Measurements from ENCODE around the gene DAB2.

DAB2 gene

GRCh38 chr5:39370555-39371366 is 54.0 kb downstream of the DAB2 start:
- Histone ChIP-seq H3K27ac (ENCODE audit: low read depth, low read length) (no peak overlapping the region), H3K4me1 (ENCODE audit: control insufficient read depth in 1 of 2, insufficient read depth in 2 of 2, low read length in 2 of 2) (no peaks in the 10 kb centered on the region), H3K27me3 (ENCODE audit: control insufficient read depth in 1 of 2, insufficient read depth in 2 of 2, low read length in 2 of 2) (no peaks in the 10 kb centered on the region), H3K36me3 (ENCODE audit: control insufficient read depth in 1 of 2, insufficient read depth in 2 of 2, low read length in 2 of 2) (peaks cover 0 to 6% of the 10 kb centered on the region in 2 donors), H3K9ac (ENCODE audit: low read depth in 1 of 2, low read length in 2 of 2) (no peak overlapping the region), H3K9me3 (ENCODE audit: control insufficient read depth in 1 of 2, low read length in 2 of 2) (no peaks in the 10 kb centered on the region), H3K4me3 (ENCODE audit: low read depth in 1 of 2, low read length in 2 of 2) (no peak overlapping the region)

- no peaks in the 10 kb centered on the region for H3K27me3 ChIP-seq (ENCODE audit: control insufficient read depth in 1 of 2, insufficient read depth in 2 of 2, low read length in 2 of 2)
- no peak overlapping the region for H3K4me3 ChIP-seq (ENCODE audit: low read depth in 1 of 2, low read length in 2 of 2)
- no peaks in the 10 kb centered on the region for H3K4me1 ChIP-seq (ENCODE audit: control insufficient read depth in 1 of 2, insufficient read depth in 2 of 2, low read length in 2 of 2)
- H3K9me3 ChIP-seq (ENCODE audit: control insufficient read depth in 1 of 2, low read length in 2 of 2), result no peaks in the 10 kb centered on the region
- H3K27ac ChIP-seq (ENCODE audit: low read depth, low read length), result no peak overlapping the region
- no peak overlapping the region for H3K9ac ChIP-seq (ENCODE audit: low read depth in 1 of 2, low read length in 2 of 2)
- H3K36me3 ChIP-seq (ENCODE audit: control insufficient read depth in 1 of 2, insufficient read depth in 2 of 2, low read length in 2 of 2), result peaks cover 0 to 6% of the 10 kb centered on the region in 2 donors
Measured at GRCh38 chr5:39369123-39369815, 55.5 kb downstream of the DAB2 start.

GRCh38 chr5:39368116-39368515 is 56.7 kb downstream of the DAB2 start:
- no peaks in the 10 kb centered on the region for H3K9me3 ChIP-seq (ENCODE audit: control insufficient read depth in 1 of 2, low read length in 2 of 2)
- no peak overlapping the region for H3K9ac ChIP-seq (ENCODE audit: low read depth in 1 of 2, low read length in 2 of 2)
- H3K27me3 ChIP-seq (ENCODE audit: control insufficient read depth in 1 of 2, insufficient read depth in 2 of 2, low read length in 2 of 2), result no peaks in the 10 kb centered on the region
- peaks cover 0 to 6% of the 10 kb centered on the region in 2 donors for H3K36me3 ChIP-seq (ENCODE audit: control insufficient read depth in 1 of 2, insufficient read depth in 2 of 2, low read length in 2 of 2)
- H3K27ac ChIP-seq (ENCODE audit: low read depth, low read length), result no peak overlapping the region
- H3K4me3 ChIP-seq (ENCODE audit: low read depth in 1 of 2, low read length in 2 of 2), result no peak overlapping the region
- H3K4me1 ChIP-seq (ENCODE audit: control insufficient read depth in 1 of 2, insufficient read depth in 2 of 2, low read length in 2 of 2), result no peaks in the 10 kb centered on the region

- Histone ChIP-seq H3K4me3 (ENCODE audit: low read depth in 1 of 2, low read length in 2 of 2) (no peak overlapping the region), H3K9ac (ENCODE audit: low read depth in 1 of 2, low read length in 2 of 2) (no peak overlapping the region), H3K9me3 (ENCODE audit: control insufficient read depth in 1 of 2, low read length in 2 of 2) (no peaks in the 10 kb centered on the region), H3K27ac (ENCODE audit: low read depth, low read length) (no peak overlapping the region), H3K36me3 (ENCODE audit: control insufficient read depth in 1 of 2, insufficient read depth in 2 of 2, low read length in 2 of 2) (peaks cover 0 to 6% of the 10 kb centered on the region in 2 donors), H3K27me3 (ENCODE audit: control insufficient read depth in 1 of 2, insufficient read depth in 2 of 2, low read length in 2 of 2) (no peaks in the 10 kb centered on the region), H3K4me1 (ENCODE audit: control insufficient read depth in 1 of 2, insufficient read depth in 2 of 2, low read length in 2 of 2) (no peaks in the 10 kb centered on the region)
Measured at GRCh38 chr5:39367711-39368110, 57.1 kb downstream of the DAB2 start.

- H3K27me3 ChIP-seq (ENCODE audit: control insufficient read depth in 1 of 2, insufficient read depth in 2 of 2, low read length in 2 of 2), result no peaks in the 10 kb centered on the region
Measured at GRCh38 chr5:39364367-39364766, 60.4 kb downstream of the DAB2 start, which contains the start of gene C9. C9 (minus strand) TSS chr5:39364495; CDS start chr5:39364464, 31 bp downstream.

GRCh38 chr5:39363217-39363616 is 61.6 kb downstream of the DAB2 start:
- Histone ChIP-seq H3K4me1 (ENCODE audit: control insufficient read depth in 1 of 2, insufficient read depth in 2 of 2, low read length in 2 of 2) (no peaks in the 10 kb centered on the region), H3K9ac (ENCODE audit: low read depth in 1 of 2, low read length in 2 of 2) (no peak overlapping the region), H3K27ac (ENCODE audit: low read depth, low read length) (no peak overlapping the region), H3K36me3 (ENCODE audit: control insufficient read depth in 1 of 2, insufficient read depth in 2 of 2, low read length in 2 of 2) (no peaks in the 10 kb centered on the region), H3K9me3 (ENCODE audit: control insufficient read depth in 1 of 2, low read length in 2 of 2) (no peaks in the 10 kb centered on the region), H3K27me3 (ENCODE audit: control insufficient read depth in 1 of 2, insufficient read depth in 2 of 2, low read length in 2 of 2) (no peaks in the 10 kb centered on the region), H3K4me3 (ENCODE audit: low read depth in 1 of 2, low read length in 2 of 2) (no peak overlapping the region)

More at GRCh38 chr5:39364367-39364766, 60.4 kb downstream of the DAB2 start, which contains the start of gene C9:
- H3K27ac ChIP-seq (ENCODE audit: low read depth, low read length), result no peak within 1 kb of the TSS
- H3K36me3 ChIP-seq (ENCODE audit: control insufficient read depth in 1 of 2, insufficient read depth in 2 of 2, low read length in 2 of 2), result no peaks in the 10 kb centered on the region
- H3K4me3 ChIP-seq (ENCODE audit: low read depth in 1 of 2, low read length in 2 of 2), result no peak within 1 kb of the TSS
- H3K9ac ChIP-seq (ENCODE audit: low read depth in 1 of 2, low read length in 2 of 2), result no peak within 1 kb of the TSS
- H3K4me1 ChIP-seq (ENCODE audit: control insufficient read depth in 1 of 2, insufficient read depth in 2 of 2, low read length in 2 of 2), result no peaks in the 10 kb centered on the region
- H3K9me3 ChIP-seq (ENCODE audit: control insufficient read depth in 1 of 2, low read length in 2 of 2), result no peaks in the 10 kb centered on the region

GRCh38 chr5:39362646-39363045 is 62.1 kb downstream of the DAB2 start:
- Histone ChIP-seq H3K27me3 (ENCODE audit: control insufficient read depth in 1 of 2, insufficient read depth in 2 of 2, low read length in 2 of 2) (no peaks in the 10 kb centered on the region), H3K4me1 (ENCODE audit: control insufficient read depth in 1 of 2, insufficient read depth in 2 of 2, low read length in 2 of 2) (no peaks in the 10 kb centered on the region), H3K27ac (ENCODE audit: low read depth, low read length) (no peak overlapping the region), H3K9ac (ENCODE audit: low read depth in 1 of 2, low read length in 2 of 2) (no peak overlapping the region), H3K36me3 (ENCODE audit: control insufficient read depth in 1 of 2, insufficient read depth in 2 of 2, low read length in 2 of 2) (no peaks in the 10 kb centered on the region), H3K4me3 (ENCODE audit: low read depth in 1 of 2, low read length in 2 of 2) (no peak overlapping the region), H3K9me3 (ENCODE audit: control insufficient read depth in 1 of 2, low read length in 2 of 2) (no peaks in the 10 kb centered on the region)

- Histone ChIP-seq H3K4me1 (ENCODE audit: control insufficient read depth in 1 of 2, insufficient read depth in 2 of 2, low read length in 2 of 2) (no peaks in the 10 kb centered on the region), H3K9ac (ENCODE audit: low read depth in 1 of 2, low read length in 2 of 2) (no peak overlapping the region), H3K36me3 (ENCODE audit: control insufficient read depth in 1 of 2, insufficient read depth in 2 of 2, low read length in 2 of 2) (no peaks in the 10 kb centered on the region), H3K4me3 (ENCODE audit: low read depth in 1 of 2, low read length in 2 of 2) (no peak overlapping the region), H3K9me3 (ENCODE audit: control insufficient read depth in 1 of 2, low read length in 2 of 2) (no peaks in the 10 kb centered on the region), H3K27me3 (ENCODE audit: control insufficient read depth in 1 of 2, insufficient read depth in 2 of 2, low read length in 2 of 2) (no peaks in the 10 kb centered on the region), H3K27ac (ENCODE audit: low read depth, low read length) (no peak overlapping the region)
Measured at GRCh38 chr5:39361306-39361705, 63.5 kb downstream of the DAB2 start.

GRCh38 chr5:39360471-39361111 is 64.2 kb downstream of the DAB2 start:
- Histone ChIP-seq H3K36me3 (ENCODE audit: control insufficient read depth in 1 of 2, insufficient read depth in 2 of 2, low read length in 2 of 2) (no peaks in the 10 kb centered on the region), H3K9me3 (ENCODE audit: control insufficient read depth in 1 of 2, low read length in 2 of 2) (no peaks in the 10 kb centered on the region), H3K4me1 (ENCODE audit: control insufficient read depth in 1 of 2, insufficient read depth in 2 of 2, low read length in 2 of 2) (no peaks in the 10 kb centered on the region), H3K27me3 (ENCODE audit: control insufficient read depth in 1 of 2, insufficient read depth in 2 of 2, low read length in 2 of 2) (no peaks in the 10 kb centered on the region), H3K4me3 (ENCODE audit: low read depth in 1 of 2, low read length in 2 of 2) (no peak overlapping the region), H3K27ac (ENCODE audit: low read depth, low read length) (no peak overlapping the region), H3K9ac (ENCODE audit: low read depth in 1 of 2, low read length in 2 of 2) (no peak overlapping the region)

- Histone ChIP-seq H3K36me3 (ENCODE audit: control insufficient read depth in 1 of 2, insufficient read depth in 2 of 2, low read length in 2 of 2) (no peaks in the 10 kb centered on the region), H3K27me3 (ENCODE audit: control insufficient read depth in 1 of 2, insufficient read depth in 2 of 2, low read length in 2 of 2) (no peaks in the 10 kb centered on the region), H3K4me1 (ENCODE audit: control insufficient read depth in 1 of 2, insufficient read depth in 2 of 2, low read length in 2 of 2) (no peaks in the 10 kb centered on the region), H3K4me3 (ENCODE audit: low read depth in 1 of 2, low read length in 2 of 2) (no peak overlapping the region), H3K9ac (ENCODE audit: low read depth in 1 of 2, low read length in 2 of 2) (no peak overlapping the region), H3K9me3 (ENCODE audit: control insufficient read depth in 1 of 2, low read length in 2 of 2) (no peaks in the 10 kb centered on the region), H3K27ac (ENCODE audit: low read depth, low read length) (no peak overlapping the region)
Measured at GRCh38 chr5:39356263-39356662, 68.5 kb downstream of the DAB2 start.

Data from duodenal mucosa (tissue), 2 donors.